Raji (cell line): ENCODE results near the gene MAN2A2.

Source experiments
- POLR2A ChIP-seq: IDR thresholded peaks from 2 replicates; pipeline ENCODE4 v1.6.1; 2011; ENCODE audit warnings: low read depth, low read length, control low read depth; ENCODE audit not compliant: insufficient read depth

The MAN2A2 gene

DNA sequence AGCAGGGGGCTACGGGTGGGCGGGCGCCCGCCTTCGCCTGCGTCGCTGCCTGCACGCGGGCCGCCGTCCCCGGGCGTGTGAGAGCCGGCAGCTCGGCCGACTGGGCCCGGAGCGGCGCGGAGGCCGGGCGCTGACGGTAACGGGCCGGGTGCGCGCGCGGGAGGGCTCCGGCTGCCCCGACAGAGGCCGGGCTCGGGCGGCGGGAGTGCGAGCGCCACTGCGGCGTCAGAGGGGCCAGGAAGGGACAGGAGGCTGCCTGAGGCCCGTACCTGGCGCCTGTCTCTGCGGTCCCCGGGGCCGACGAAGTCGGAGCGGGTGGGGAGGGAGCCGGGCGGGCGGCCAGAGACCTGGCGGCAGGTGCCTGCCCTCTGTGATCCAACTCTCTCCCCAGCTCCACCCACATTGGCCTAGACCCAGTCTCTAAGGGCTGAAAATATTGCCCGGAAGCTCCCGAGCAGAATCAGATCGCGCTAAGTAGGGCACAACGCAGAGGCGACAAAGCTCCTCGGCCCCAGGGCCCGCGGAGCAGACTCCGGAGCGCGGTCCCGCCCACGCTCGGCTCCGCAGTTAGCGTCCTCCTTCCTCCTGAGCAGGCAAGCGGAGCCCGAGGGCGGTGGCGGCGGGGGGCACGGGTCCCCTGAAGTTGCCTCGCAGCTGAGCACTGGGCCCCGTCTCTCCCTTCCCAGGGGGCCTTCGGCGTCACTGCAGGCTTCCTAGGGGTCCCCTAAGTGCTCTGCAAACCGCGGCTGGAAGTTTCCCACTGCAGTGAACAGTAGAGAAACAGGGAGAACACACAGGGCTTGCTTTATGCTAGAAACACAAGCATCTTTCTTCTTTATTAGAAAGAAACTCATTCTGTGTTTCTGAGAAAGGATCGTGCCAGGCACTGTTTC lies at the start of gene MAN2A2:
MAN2A2 (plus strand) TSS at position 463 of the 893 bp plus-strand sequence. CDS start 906 bp downstream, outside the sequence.
- TF ChIP-seq POLR2A = no peak; the same call in 1 of the 2 replicates

DNA sequence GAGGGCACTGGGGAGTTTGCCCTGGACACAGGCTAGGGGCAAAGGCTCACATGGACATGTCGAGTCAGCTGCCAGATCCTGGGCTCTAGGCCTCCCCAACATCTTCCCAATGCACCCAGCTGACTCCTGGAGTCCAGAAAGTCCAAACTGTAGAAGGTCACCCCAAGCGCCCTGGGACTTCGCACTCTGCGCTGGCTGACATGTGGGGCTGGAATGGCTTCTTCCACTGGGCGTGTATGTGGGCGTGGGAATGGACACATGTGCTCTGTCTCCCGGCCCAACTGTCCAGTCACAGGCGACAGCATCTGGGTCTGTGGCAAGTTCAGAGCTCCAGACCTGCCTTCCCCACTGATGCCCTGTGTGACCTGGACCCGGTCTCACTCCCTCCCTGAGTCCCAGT lies 48.0 kb upstream of the MAN2A2 start:
- TF ChIP-seq POLR2A = no peak

DNA sequence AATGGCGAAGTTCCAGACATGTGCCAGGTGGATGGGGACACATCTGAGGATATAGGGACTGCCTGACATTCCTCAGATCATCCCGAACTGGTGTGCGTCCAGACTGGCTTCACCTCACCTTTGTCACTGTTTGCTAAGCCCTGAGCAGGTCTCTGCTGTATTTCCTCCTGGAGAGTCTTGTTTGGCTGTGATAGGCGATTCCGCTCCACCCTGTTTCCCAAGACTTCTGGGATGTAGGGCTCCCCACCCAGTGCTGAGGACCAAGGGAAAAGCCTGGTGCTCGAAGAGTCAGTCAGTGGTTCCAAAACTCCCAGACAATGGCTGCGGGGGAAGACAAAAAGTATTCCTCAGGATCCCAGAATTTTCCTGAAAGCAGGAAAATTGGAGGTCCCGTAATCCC lies 45.8 kb upstream of the MAN2A2 start:
- no peak for TF ChIP-seq POLR2A

GRCh38 chr15:90857883-90858443 lies 45.1 kb upstream of the MAN2A2 start:
- no peak for TF ChIP-seq POLR2A

DNA sequence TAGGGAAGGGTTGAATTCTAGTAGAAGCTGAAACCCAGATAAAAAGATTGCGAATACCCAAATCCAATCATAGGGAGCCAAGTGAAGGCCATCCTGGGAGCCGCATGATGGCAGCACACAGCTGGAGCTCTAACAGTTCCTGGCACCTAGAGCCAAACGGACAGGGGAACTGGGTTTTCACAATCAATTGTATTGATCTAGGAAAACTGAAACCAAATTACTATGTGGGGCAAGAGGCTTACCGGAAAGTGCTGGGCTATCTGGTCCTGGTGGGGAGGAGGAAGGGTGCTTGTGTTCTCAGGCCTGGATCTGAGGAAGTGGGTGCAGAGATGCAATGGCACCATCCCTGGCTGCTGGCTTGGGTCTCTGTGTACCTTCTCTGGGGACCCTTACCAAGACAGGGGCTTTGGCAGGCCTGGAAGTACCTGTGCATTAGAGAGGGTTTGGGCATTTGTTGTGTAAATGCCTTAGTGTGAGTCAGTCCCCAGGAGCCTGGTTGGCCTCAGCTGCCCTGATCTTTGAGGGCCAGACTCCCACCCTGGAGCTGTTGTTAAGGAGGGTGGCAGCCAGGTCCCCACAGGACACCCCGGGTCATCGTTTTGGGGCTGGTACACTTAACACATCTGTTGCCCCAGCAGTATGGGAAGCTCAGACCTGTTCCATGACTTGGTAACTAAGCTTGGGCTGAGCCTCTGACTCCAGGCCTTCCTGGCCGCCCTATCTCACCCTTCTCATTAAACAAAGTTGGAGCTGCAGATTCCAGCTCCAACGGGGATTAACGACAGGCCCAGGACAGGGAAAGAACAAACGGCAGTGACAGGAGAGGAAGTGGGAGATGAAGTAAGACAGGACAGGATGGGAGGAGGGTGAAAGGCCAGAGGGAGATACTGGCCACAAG lies 43.6 kb upstream of the MAN2A2 start:
- no peak for TF ChIP-seq POLR2A

DNA sequence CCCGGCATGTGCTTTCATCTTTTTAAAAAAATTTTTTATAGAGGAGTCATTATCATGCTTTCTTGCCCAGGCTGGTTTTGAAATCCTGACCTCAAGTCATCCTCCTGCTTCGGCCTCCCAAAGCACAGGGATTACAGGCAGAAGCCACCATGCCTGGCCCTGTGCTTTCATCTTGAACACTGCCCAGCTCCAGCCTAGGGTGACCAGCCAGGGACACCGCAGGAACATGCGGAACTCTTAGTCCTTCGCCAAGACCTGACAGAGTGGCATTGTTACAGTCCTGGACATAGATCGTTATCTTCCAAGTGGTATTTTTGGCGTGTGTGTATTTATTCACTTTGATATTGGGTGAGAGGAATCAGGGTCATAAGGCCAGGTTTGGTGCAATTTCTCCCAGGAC lies 42.7 kb upstream of the MAN2A2 start:
- TF ChIP-seq POLR2A = no peak

DNA sequence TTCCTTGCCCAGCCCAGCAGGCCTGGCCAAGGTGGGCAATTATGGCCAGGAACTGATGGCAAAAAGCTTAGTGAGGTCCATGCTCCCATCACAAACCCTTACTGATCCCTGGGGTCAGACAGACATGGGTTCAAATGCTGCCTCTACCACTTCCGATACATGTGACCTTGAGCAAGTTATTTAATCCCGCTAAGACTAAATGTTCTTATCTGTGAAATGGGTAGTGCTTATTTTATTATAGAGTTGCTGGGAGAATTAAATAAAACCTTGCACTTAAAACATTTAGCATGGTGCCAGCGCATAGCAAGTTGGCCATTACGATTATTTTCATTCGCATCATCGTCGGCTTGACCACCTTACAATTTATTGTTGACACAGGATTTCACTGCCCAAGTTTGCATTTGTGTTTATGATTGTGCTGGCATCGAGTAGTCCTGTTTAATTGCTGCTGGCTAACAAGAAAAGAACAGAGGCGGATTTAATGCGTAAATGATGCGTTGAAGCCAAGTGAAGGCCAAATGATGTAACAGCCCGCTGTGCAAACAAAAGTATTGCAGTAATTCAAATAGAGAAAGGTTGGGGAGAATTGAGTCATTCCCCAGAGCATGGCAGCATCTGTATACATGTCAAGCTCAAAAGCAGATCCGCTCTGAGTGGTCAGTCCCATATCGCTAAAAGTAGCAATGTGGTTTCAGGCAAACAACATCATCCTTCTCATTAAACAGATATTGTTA lies 42.0 kb upstream of the MAN2A2 start:
- TF ChIP-seq POLR2A = no peak

DNA sequence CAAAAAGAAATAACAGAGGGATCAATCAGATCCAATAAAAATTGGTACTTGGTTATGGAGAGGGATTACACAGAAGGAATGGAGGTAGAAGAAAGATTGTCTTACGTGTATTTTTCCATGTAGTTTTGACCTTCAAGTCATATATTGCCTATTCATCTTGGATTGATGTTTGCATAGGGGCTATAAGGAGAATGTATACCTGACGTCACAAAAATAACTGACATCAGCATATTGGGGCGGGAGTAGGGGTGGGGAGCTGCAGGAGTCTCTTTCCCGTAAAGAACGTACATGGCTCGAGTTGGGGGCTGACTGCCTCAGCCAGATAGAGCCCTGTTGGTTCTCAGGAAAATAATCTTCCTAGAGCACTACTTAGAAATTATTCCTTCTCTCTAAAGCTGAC lies 40.6 kb upstream of the MAN2A2 start:
- TF ChIP-seq POLR2A = no peak

- no peak for TF ChIP-seq POLR2A
Measured at GRCh38 chr15:90862964-90863778, 39.9 kb upstream of the MAN2A2 start.

GRCh38 chr15:90863987-90864386 lies 39.1 kb upstream of the MAN2A2 start:
- TF ChIP-seq POLR2A = no peak

DNA sequence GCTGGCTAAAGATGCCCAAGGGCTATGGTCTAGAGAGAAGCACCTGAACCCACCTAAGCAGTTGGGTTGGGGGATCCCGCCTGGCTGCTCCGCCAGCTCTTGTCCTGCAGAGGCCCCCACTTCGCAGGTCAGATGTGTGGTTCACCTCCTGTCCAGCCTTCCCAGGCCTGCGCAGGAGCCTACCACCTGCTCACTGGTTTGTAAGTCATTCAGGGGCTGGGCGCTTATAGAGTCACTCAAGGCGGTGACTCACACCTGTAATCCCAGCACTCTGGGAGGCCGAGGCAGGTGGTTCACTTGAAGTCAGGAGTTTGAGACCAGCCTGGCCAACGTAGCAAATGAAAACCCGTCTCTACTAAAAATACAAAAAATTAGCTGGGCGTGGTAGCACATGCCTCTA lies 38.6 kb upstream of the MAN2A2 start:
- TF ChIP-seq POLR2A = no peak

DNA sequence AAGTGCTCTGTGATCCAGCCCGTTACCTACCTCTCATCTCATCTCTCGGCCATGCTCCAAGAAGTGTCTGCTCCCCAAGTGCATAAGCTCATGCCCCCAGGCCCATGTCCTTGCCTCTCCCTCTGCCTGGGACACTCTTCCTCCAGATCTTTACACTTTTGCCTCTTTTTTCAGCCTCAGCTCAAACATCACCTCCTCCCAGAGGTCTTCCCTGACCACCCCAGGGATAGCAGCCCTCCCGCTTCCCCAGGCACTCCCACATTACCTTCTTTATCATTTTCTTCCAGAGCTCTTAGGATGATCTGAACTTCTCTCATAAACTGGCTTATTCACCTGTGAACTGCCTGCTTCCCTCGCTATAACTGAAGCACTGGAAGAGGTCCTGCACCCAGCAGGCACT lies 37.4 kb upstream of the MAN2A2 start:
- no peak for TF ChIP-seq POLR2A

- no peak for TF ChIP-seq POLR2A
Measured at GRCh38 chr15:90866161-90866715, 36.9 kb upstream of the MAN2A2 start.

GRCh38 chr15:90866800-90867199 lies 36.3 kb upstream of the MAN2A2 start:
- TF ChIP-seq POLR2A = no peak

- no peak for TF ChIP-seq POLR2A
Measured at GRCh38 chr15:90868261-90868689, 34.8 kb upstream of the MAN2A2 start, which contains the start of gene FURIN. Gene FURIN, plus strand, starts transcription at chr15:90868588. Its CDS starts 7,153 bp downstream, at chr15:90875741.
